ENCODE results near the gene IRAK1. TPM values are rescaled to one million over a fixed set of nuclear protein-coding genes. Genes with fewer than 3 reads are reported as not detected.

Gene IRAK1
- total and polyA plus RNA-seq, 2 of the 8 experiments (the other 6 are each of a cell fraction or from before 2014, with no cell fraction given), result 26.6 to 41.7 TPM

GRCh38 chrX:154019061-154019621, 561 bp downstream of the IRAK1 start:
- DNase-seq (ENCODE audit: low read depth in 1 of 2, low spot score in 2 of 2) (no peak), FAIRE-seq (no peak)
- Histone ChIP-seq H3K36me3 (ENCODE audit: control insufficient read depth in 2 of 4, insufficient read depth in 4 of 4, low read length in 3 of 4) (peaks cover 2 to 11% (median 7%) of the 10 kb centered on the region in 4 experiments; a peak in 3 of 8 replicates), H4K5ac (ENCODE audit: insufficient read length, low read depth, low read length) (no peak overlapping the region), H3K27ac (ENCODE audit: low read depth, low read length) (no peak overlapping the region; the same call in 1 of the 2 replicates), H4K8ac (ENCODE audit: extremely low read depth, insufficient read depth, low read length) (peak overlapping the region; percentile 68; the same call in 1 of the 2 replicates), H3K4me2 (ENCODE audit: insufficient read depth in 1 of 2, low read depth in 2 of 2, low read length in 2 of 2) (peak overlapping the region; percentile 57 to 74), H2AK5ac (ENCODE audit: low read depth, low read length) (no peak overlapping the region), H3K79me1 (ENCODE audit: low read depth, low read length) (no peaks in the 10 kb centered on the region), H3K4me3 (ENCODE audit: extremely low read depth in 1 of 4, insufficient read depth in 2 of 4, low read depth in 3 of 4, low read length in 4 of 4) (peak overlapping the region; percentile 8 to 50 (median 22); a peak in 7 of 8 replicates), H3K14ac (ENCODE audit: insufficient read length) (no peak overlapping the region), H2BK20ac (ENCODE audit: low read length) (no peak overlapping the region), H3K23me2 (ENCODE audit: low read depth, low read length) (peaks cover 2% of the 10 kb centered on the region; the same call in 1 of the 2 replicates), H3K9ac (replicated peaks in 1 of 4; ENCODE audit: extremely low read depth in 1 of 4, low read depth in 3 of 4, low read length in 3 of 4) (peak overlapping the region in 1 of 4 experiments; percentile 51; a peak in 4 of 7 replicates), H3K9me3 (ENCODE audit: insufficient read depth in 2 of 2, low read depth in 1 of 2, low read length in 1 of 2) (no peaks in the 10 kb centered on the region), H3K4ac (replicated peaks; ENCODE audit: insufficient read length, low read depth, low read length) (no peak overlapping the region), H4K91ac (replicated peaks; ENCODE audit: insufficient read length, low read length) (no peak overlapping the region), H3K56ac (replicated peaks; ENCODE audit: insufficient read length, low read depth, low read length) (no peak overlapping the region), H4K20me1 (replicated peaks in 1 of 2; ENCODE audit: control insufficient read depth in 1 of 2, insufficient read depth in 2 of 2, low read length in 2 of 2) (no peaks in the 10 kb centered on the region), H3K18ac (ENCODE audit: extremely low read depth, low read length) (peak overlapping the region; percentile 60), H2AFZ (ENCODE audit: low read length) (no peak overlapping the region), H2BK5ac (ENCODE audit: low read depth, low read length) (no peak overlapping the region), H2BK120ac (replicated peaks; ENCODE audit: low read depth, low read length) (no peak overlapping the region), H2BK15ac (ENCODE audit: low read length) (no peak overlapping the region), H3K79me2 (ENCODE audit: control insufficient read depth in 1 of 2, insufficient read depth in 2 of 2, low read length in 2 of 2) (no peaks in the 10 kb centered on the region), H3K23ac (ENCODE audit: insufficient read length) (no peak overlapping the region), H3K27me3 (replicated peaks in 1 of 4; ENCODE audit: control insufficient read depth in 3 of 4, extremely low read depth in 1 of 4, insufficient read depth in 3 of 4, low read length in 3 of 4) (no peaks in the 10 kb centered on the region), H2BK12ac (ENCODE audit: low read depth, low read length) (no peak overlapping the region), H3K4me1 (replicated peaks in 1 of 4; ENCODE audit: control insufficient read depth in 3 of 4, insufficient read depth in 4 of 4, low read length in 3 of 4) (peaks cover 2 to 28% (median 11%) of the 10 kb centered on the region in 4 experiments)
- 37% methylated on average over 6 of the region's 45 CpGs; no CpG with 5 or more reads in 1 of the 2 experiments for WGBS, 2 experiments (ENCODE audit: extremely low coverage in 1 of 2, insufficient coverage in 1 of 2, insufficient read length in 1 of 2, insufficient replicate concordance in 2 of 2, low coverage in 1 of 2, low lambda C conversion rate in 2 of 2, missing lambda C conversion rate in 1 of 2)
- POLR2A ChIA-PET (ENCODE audit: partially characterized antibody), result interaction anchor here (1.2 to 2.4 kb wide), 4 partner anchors 9 to 48 kb away, joined by 4 to 8 read pairs (median 6); partner anchors contain the start of gene HCFC1
- no peak for TF ChIP-seq ATF2 (IDR thresholded peaks at IDR 0.05; ENCODE audit: low read length)
- no peak for TF ChIP-seq SIX5 (IDR thresholded peaks at IDR 0.05; ENCODE audit: low read depth, low read length)
- TF ChIP-seq NANOG (IDR thresholded peaks at IDR 0.05; ENCODE audit: insufficient read depth, low read depth, low read length, poor library complexity, severe bottlenecking), result no peak
- peak; percentile 36; the same call in 1 of the 2 replicates for TF ChIP-seq E2F6 (IDR thresholded peaks at IDR 0.05)
- no peak for TF ChIP-seq RXRA (IDR thresholded peaks at IDR 0.05; ENCODE audit: insufficient read depth, low read depth, low read length)
- peak; percentile 73 for TF ChIP-seq MAX (IDR thresholded peaks at IDR 0.05)
- CTCF ChIA-PET (ENCODE audit: partially characterized antibody), result interaction anchor here (0.7 to 2.5 kb wide), 4 partner anchors 11 to 38 kb away, joined by 3 to 9 read pairs (median 5); no protein-coding TSS in a partner anchor
